K562 (cell line): ENCODE data around the gene CIP2A. TPM values are rescaled to one million over a fixed set of nuclear protein-coding genes. Genes with fewer than 3 reads are reported as not detected.
"Not testable (repeated sequence)": the region's sequence is repeated elsewhere in the genome, so short reads cannot be mapped to it uniquely, and the experiment has no call there.

ENCODE experiments used
- ATAC-seq: fragments of 200-7000 bp; cut with Tn5 transposase; 3 replicates; pipeline ENCODE4 v1.9.1; 2020; ENCODE audit warnings: moderate library complexity
- BruUV-seq: library from RNA; stranded (reverse); fragments of 400-500 nt; replicated peaks from 2 replicates; lab custom pipeline; 2021; lab: Mats Ljungman, UMichigan
- CTCF ChIA-PET: fragments of 300-600 bp; formaldehyde crosslinking; extraction: SDS; loops from one replicate; lab custom pipeline; 2021; ENCODE audit warnings: low intra/inter-chr PET ratio; lab: Yijun Ruan, JAX
- POLR2A ChIA-PET: fragments of 300-600, 350-650 bp; sonication (Branson Sonifier 250); formaldehyde crosslinking; extraction: SDS; loops from one replicate; lab custom pipeline; 2021; ENCODE audit warnings: antibody characterized with exemption, inconsistent platforms; lab: Yijun Ruan, JAX
- DNase-seq, 4 experiments: peaks; one replicate each; pipeline versions ENCODE4 v3.0.0 to v3.0.0-alpha.2; 2011 to 2018; ENCODE audit warnings: low spot score in 3 of 4, mixed read lengths in 3 of 4; ENCODE audit errors: extremely low read depth in 1 of 4
- FAIRE-seq: peaks from 2 replicates; lab custom pipeline; 2011; peaks lifted over from hg19 to GRCh38; lab: Jason Lieb, UNC
- H2AFZ ChIP-seq: 2 replicates; pipeline ENCODE4 v1.6.0; 2011; ENCODE audit warnings: low read depth, low read length, control low read depth, inconsistent platforms
- H3K27ac ChIP-seq: fragments of 200-600 bp; 3 replicates; pipeline ENCODE4 v1.8.0; 2011; ENCODE audit warnings: low read depth, mild to moderate bottlenecking, control low read depth, inconsistent platforms, low read length, moderate library complexity, mixed read lengths; ENCODE audit errors: extremely low read depth
- H3K27me3 ChIP-seq, 2 experiments: fragments of 300-600 bp in 1 of 2; 2 replicates in 1 of 2; 3 replicates in 1 of 2; pipeline versions ENCODE4 v1.6.0 to v1.8.0; 2011; ENCODE audit warnings: inconsistent platforms in 2 of 2, low read length in 2 of 2, mild to moderate bottlenecking in 1 of 2, mixed read lengths in 1 of 2, moderate library complexity in 1 of 2; ENCODE audit not compliant: control insufficient read depth in 2 of 2, insufficient read depth in 2 of 2
- H3K36me3 ChIP-seq: fragments of 300-600 bp; 3 replicates; pipeline ENCODE4 v1.8.0; 2011; ENCODE audit warnings: mild to moderate bottlenecking, low read length, inconsistent platforms; ENCODE audit not compliant: control insufficient read depth, insufficient read depth
- H3K4me1 ChIP-seq, 2 experiments: fragments of 200-600 bp in 1 of 2; replicated peaks in 1 of 2; 2 replicates in 1 of 2; 3 replicates in 1 of 2; pipeline versions ENCODE4 v1.5.1 to v1.8.0; 2011; ENCODE audit warnings: inconsistent platforms in 2 of 2, low read length in 2 of 2, mild to moderate bottlenecking in 1 of 2, mixed read lengths in 1 of 2, moderate library complexity in 1 of 2; ENCODE audit not compliant: control insufficient read depth in 2 of 2, insufficient read depth in 2 of 2
- H3K4me2 ChIP-seq: 2 replicates; pipeline ENCODE4 v1.6.1; 2011; ENCODE audit warnings: low read length, control low read depth, inconsistent platforms, mixed read lengths; ENCODE audit not compliant: insufficient read depth
- H3K4me3 ChIP-seq: fragments of 200-600 bp; sonication (generic), shearing (Covaris generic); 2 replicates; pipeline ENCODE4 v1.5.1; 2016; ENCODE audit warnings: control low read depth, inconsistent platforms
- H3K79me2 ChIP-seq: fragments of 200-600 bp; 3 replicates; pipeline ENCODE4 v1.8.0; 2011; ENCODE audit warnings: low read length, inconsistent platforms; ENCODE audit not compliant: control insufficient read depth, insufficient read depth
- H3K9ac ChIP-seq, 2 experiments: 2 replicates each; pipeline versions ENCODE4 v1.6.0 to v1.6.1; 2011; ENCODE audit warnings: low read depth in 2 of 2, low read length in 2 of 2, control low read depth in 1 of 2, inconsistent platforms in 1 of 2, mild to moderate bottlenecking in 1 of 2, mixed read lengths in 1 of 2; ENCODE audit not compliant: insufficient read depth in 1 of 2
- H3K9me1 ChIP-seq: one replicate; pipeline ENCODE4 v1.6.0; 2011; ENCODE audit warnings: inconsistent platforms, mild to moderate bottlenecking, low read length, moderate library complexity; ENCODE audit not compliant: control insufficient read depth, insufficient read depth
- H3K9me3 ChIP-seq: replicated peaks from 2 replicates; pipeline ENCODE4 v1.5.1; 2011; ENCODE audit warnings: low read depth, low read length, inconsistent platforms; ENCODE audit not compliant: control insufficient read depth, insufficient read depth
- H4K20me1 ChIP-seq: replicated peaks from 2 replicates; pipeline ENCODE4 v1.6.1; 2011; ENCODE audit warnings: low read length, inconsistent platforms, mixed read lengths; ENCODE audit not compliant: control insufficient read depth, insufficient read depth
- CTCF ChIP-seq, 3 experiments: IDR thresholded peaks in 2 of 3; conservative IDR thresholded peaks in 1 of 3; 2 replicates each; pipeline ENCODE4 v1.5.1; 2011 to 2012; ENCODE audit warnings: low read length in 3 of 3, mild to moderate bottlenecking in 3 of 3, control low read depth in 2 of 3, improper control_type of control experiment in 1 of 3, inconsistent platforms in 1 of 3, low read depth in 1 of 3, mixed read lengths in 1 of 3, moderate library complexity in 1 of 3; ENCODE audit not compliant: insufficient read depth in 2 of 3
- DNMT1 ChIP-seq: fragments of 450-650 bp; IDR thresholded peaks from 2 replicates; pipeline ENCODE4 v1.6.1; 2016; ENCODE audit warnings: antibody characterized with exemption, mild to moderate bottlenecking
- MCM5 ChIP-seq: fragments of 450-650 bp; IDR thresholded peaks from 2 replicates; pipeline ENCODE4 v1.6.1; 2016; ENCODE audit warnings: low read depth
- MYBL2 ChIP-seq, 2 experiments: fragments of 450-650 bp in 1 of 2; sonication (generic) in 1 of 2; formaldehyde crosslinking in 1 of 2; IDR thresholded peaks; 2 replicates each; pipeline versions ENCODE4 v1.6.1 to v1.8.1; 2017 to 2022; ENCODE audit warnings: borderline replicate concordance in 1 of 2, inconsistent platforms in 1 of 2, low read depth in 1 of 2, mild to moderate bottlenecking in 1 of 2, missing genetic modification reagents in 1 of 2, moderate library complexity in 1 of 2
- OTX1 ChIP-seq: fragments of 450-650 bp; formaldehyde crosslinking; IDR thresholded peaks from 2 replicates; pipeline ENCODE4 v1.4.0; 2022; ENCODE audit warnings: mild to moderate bottlenecking
- PCBP1 ChIP-seq: fragments of 200-400 bp; formaldehyde crosslinking; IDR thresholded peaks from 2 replicates; pipeline ENCODE4 v1.6.1; 2018; ENCODE audit warnings: mild to moderate bottlenecking, low read depth, low read length; ENCODE audit not compliant: poor library complexity, severe bottlenecking
- SRSF3 ChIP-seq: fragments of 200-400 bp; formaldehyde crosslinking; IDR thresholded peaks from 2 replicates; pipeline ENCODE4 v1.6.1; 2016; ENCODE audit warnings: mild to moderate bottlenecking, low read length, moderate library complexity; ENCODE audit not compliant: insufficient read depth
- TBL1XR1 ChIP-seq, 2 experiments: IDR thresholded peaks; 2 replicates each; pipeline ENCODE4 v1.6.1; 2012; ENCODE audit warnings: improper control_type of control experiment in 2 of 2, low read length in 2 of 2, mild to moderate bottlenecking in 1 of 2
- TCF3 ChIP-seq: sonication (generic); formaldehyde crosslinking; IDR thresholded peaks from 2 replicates; pipeline ENCODE4 v1.4.0; 2020; ENCODE audit warnings: mild to moderate bottlenecking, missing genetic modification reagents
- ZFP91 ChIP-seq: sonication (generic); formaldehyde crosslinking; IDR thresholded peaks from 2 replicates; pipeline ENCODE4 v1.8.0; 2022; ENCODE audit warnings: mild to moderate bottlenecking, missing genetic modification reagents
- ZNF316 ChIP-seq: fragments of 450-650 bp; IDR thresholded peaks from 2 replicates; pipeline ENCODE4 v1.6.1; 2016
- ZNF445 ChIP-seq: fragments of 250-450 bp; sonication (Bioruptor Pico); IDR thresholded peaks from 2 replicates; pipeline ENCODE4 v1.4.0; 2020; ENCODE audit warnings: low read depth, mild to moderate bottlenecking, moderate library complexity
- WGBS: fragments of 100-300 bp; shearing (Covaris generic); methylation state at CpG from one replicate; pipeline ENCODE4 v1.1.6; 2016; ENCODE audit warnings: low coverage, mixed read lengths; ENCODE audit not compliant: insufficient coverage; ENCODE audit errors: missing lambda C conversion rate; 5-methylcytosine and 5-hydroxymethylcytosine counted together
- in situ Hi-C: fragments of 300-500 bp; cut with MboI; formaldehyde crosslinking; loops from 4 replicates; pipeline ENCODE4 v1.15.0; 2018; ENCODE audit warnings: inconsistent platforms, mixed read lengths
- intact Hi-C: fragments of 100-400 bp; cut with micrococcal nuclease; formaldehyde crosslinking; loops from 2 replicates; pipeline ENCODE4 v1.14.2; 2022
- polyA plus RNA-seq, 8 experiments: library from polyadenylated mRNA; depleted of rRNA in 4 of 8; stranded (reverse) in 5 of 8; unstranded in 3 of 8; fragments of >200 nt; fragmentation: Nextera tagmentation in 2 of 8; fragmentation: Illumina TruSeq in 1 of 8; extraction: Ambion mirVana in 2 of 8; extraction: Trizol in 1 of 8; gene quantifications; 2 replicates each; pipeline versions ENCODE4 v1.2.1 to v1.2.3, GENCODE V29; 2011 to 2014; ENCODE audit warnings: inconsistent platforms in 1 of 8, missing spikeins in 1 of 8
- total RNA-seq, 7 experiments: library from RNA; depleted of rRNA in 6 of 7; stranded (reverse); fragments of >200 nt in 6 of 7; fragmentation: Illumina TruSeq in 2 of 7; extraction: Trizol in 2 of 7; gene quantifications; 2 replicates each; pipeline versions ENCODE4 v1.2.1 to v1.2.3, GENCODE V29; 2011 to 2021; ENCODE audit warnings: low replicate concordance in 1 of 7

The CIP2A gene
- total and polyA plus RNA-seq, 9 of the 15 experiments (the other 6 are each of a cell fraction or from before 2014, with no cell fraction given) = 10.5 to 41.7 (median 31.5) TPM

- Histone ChIP-seq H3K4me1 (no peaks in the 10 kb centered on the region; a peak in 1 of 5 replicates), H4K20me1 (no peaks in the 10 kb centered on the region), H3K27me3 (no peaks in the 10 kb centered on the region), H3K4me3 (no peak overlapping the region), H3K9me3 (no peaks in the 10 kb centered on the region), H3K79me2 (no peaks in the 10 kb centered on the region), H3K9me1 (no peaks in the 10 kb centered on the region), H2AFZ (no peak overlapping the region), H3K9ac (no peak overlapping the region), H3K4me2 (no peak overlapping the region), H3K36me3 (no peaks in the 10 kb centered on the region), H3K27ac (no peak overlapping the region)
- WGBS = 33% methylated on average over 1 of the region's 1 CpG
- ChIA-PET CTCF (no interaction called here), POLR2A (no interaction called here)
- in situ Hi-C loops (no loop called here), intact Hi-C loops (no loop called here)
- TF ChIP-seq ZFP91 (CRISPR knock-in tag) (no peak), OTX1 (CRISPR knock-in tag) (no peak), DNMT1 (no peak), CTCF (IDR thresholded peaks at IDR 0.05 in 2 of 3, conservative IDR thresholded peaks at IDR 0.05 in 1 of 3; ENCODE audit: insufficient read depth in 2 of 3, low read depth in 1 of 3, low read length in 3 of 3) (no peak), MYBL2 (IDR thresholded peaks at IDR 0.05; ENCODE audit: low read depth) (no peak), MYBL2 (CRISPR knock-in tag; IDR thresholded peaks at IDR 0.05; ENCODE audit: borderline replicate concordance) (no peak), ZNF316 (no peak), SRSF3 (no peak), TCF3 (CRISPR knock-in tag) (no peak), PCBP1 (no peak), TBL1XR1 (IDR thresholded peaks at IDR 0.05; ENCODE audit: low read length in 2 of 2) (no peak), MCM5 (no peak), ZNF445 (CRISPR knock-in tag) (no peak)
- DNase-seq (no peak), ATAC-seq (no peak), FAIRE-seq (no peak)
- no TSS peak for BruUV-seq
These were observed 31.0 kb upstream of the CIP2A start for GRCh38 chr3:108620250-108620649.

DNA sequence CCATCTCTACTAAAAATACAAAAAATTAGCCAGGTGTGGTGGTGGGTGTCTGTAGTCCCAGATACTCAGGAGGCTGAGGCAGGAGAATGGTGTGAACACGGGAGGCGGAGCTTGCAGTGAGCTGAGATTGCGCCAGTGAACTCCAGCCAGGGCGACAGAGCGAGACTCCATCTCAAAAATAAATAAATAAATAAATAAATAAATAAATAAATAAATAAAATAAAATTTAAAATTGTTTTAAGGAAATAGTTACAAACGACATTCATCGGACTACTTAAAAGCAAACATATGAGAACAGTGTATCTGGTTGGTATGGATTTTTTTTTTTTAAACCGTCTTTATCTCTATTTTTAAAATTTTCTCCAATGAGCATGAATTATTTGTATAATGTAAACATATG, 26.9 kb upstream of the CIP2A start:
- intact Hi-C loops, H3K27ac ChIP-seq, H3K79me2 ChIP-seq, CTCF ChIA-PET, DNase-seq, H3K9ac ChIP-seq, H3K9me1 ChIP-seq, in situ Hi-C loops, ATAC-seq, H3K9me3 ChIP-seq, H4K20me1 ChIP-seq, BruUV-seq, H2AFZ ChIP-seq, H3K27me3 ChIP-seq, H3K4me3 ChIP-seq, H3K4me1 ChIP-seq, H3K36me3 ChIP-seq, FAIRE-seq, H3K4me2 ChIP-seq: not testable (repeated sequence)
- WGBS = 71% methylated on average over 4 of the region's 8 CpGs
- POLR2A ChIA-PET = interaction anchor here (1.2 kb wide), 1 partner anchor 10 kb away, joined by 4 read pairs; no protein-coding TSS in a partner anchor
